ENCODE measurements around the gene WFS1. TPM values are rescaled to one million over a fixed set of nuclear protein-coding genes. Genes with fewer than 3 reads are reported as not detected.

WFS1 gene
- total RNA-seq, 4 donors from 2014 or later: 62.3 to 159 (median 104) TPM

DNA sequence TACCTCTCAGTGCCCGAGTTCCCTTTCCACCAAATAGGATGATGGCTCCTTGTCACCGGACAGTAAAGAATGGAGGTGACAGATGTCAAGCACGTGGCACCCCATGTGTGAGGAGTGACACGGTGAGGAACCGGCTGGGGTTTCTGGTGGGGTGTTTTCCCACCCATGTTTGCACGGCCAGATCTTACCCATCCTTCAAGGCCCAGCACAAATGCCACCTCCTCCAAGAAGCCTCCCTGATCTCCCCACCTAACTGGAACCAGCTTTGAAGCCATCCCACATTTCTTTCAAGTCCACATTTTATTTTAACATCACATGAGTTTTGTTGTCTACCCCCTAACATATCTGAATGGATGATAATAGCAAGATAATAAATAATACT lies 63.0 kb downstream of the WFS1 start:
- no peaks in the 10 kb centered on the region for H3K36me3 ChIP-seq
- no peak overlapping the region for H3K27ac ChIP-seq (replicated peaks in 1 of 4)
- intact Hi-C loops (cut with DNase I): loop anchor here (10.0 kb wide), 2 partner anchors 212 to 338 kb away; no protein-coding TSS in a partner anchor
- WGBS: 75% methylated on average over 5 of the region's 6 CpGs
- peaks cover 0 to 6% (median 0%) of the 10 kb centered on the region in 4 donors for H3K9me3 ChIP-seq
- DNase-seq (ENCODE audit: extremely low spot score): no peak
- H3K4me1 ChIP-seq: no peaks in the 10 kb centered on the region
- H3K27me3 ChIP-seq: peaks cover 0 to 73% (median 0%) of the 10 kb centered on the region in 4 donors
- H3K4me3 ChIP-seq: no peak overlapping the region
- TF ChIP-seq POLR2A (IDR thresholded peaks at IDR 0.05; ENCODE audit: low read depth) (no peak), POLR2AphosphoS5 (IDR thresholded peaks at IDR 0.05) (no peak), EP300 (IDR thresholded peaks at IDR 0.05) (no peak)
- TF ChIP-seq, protein P1, sequence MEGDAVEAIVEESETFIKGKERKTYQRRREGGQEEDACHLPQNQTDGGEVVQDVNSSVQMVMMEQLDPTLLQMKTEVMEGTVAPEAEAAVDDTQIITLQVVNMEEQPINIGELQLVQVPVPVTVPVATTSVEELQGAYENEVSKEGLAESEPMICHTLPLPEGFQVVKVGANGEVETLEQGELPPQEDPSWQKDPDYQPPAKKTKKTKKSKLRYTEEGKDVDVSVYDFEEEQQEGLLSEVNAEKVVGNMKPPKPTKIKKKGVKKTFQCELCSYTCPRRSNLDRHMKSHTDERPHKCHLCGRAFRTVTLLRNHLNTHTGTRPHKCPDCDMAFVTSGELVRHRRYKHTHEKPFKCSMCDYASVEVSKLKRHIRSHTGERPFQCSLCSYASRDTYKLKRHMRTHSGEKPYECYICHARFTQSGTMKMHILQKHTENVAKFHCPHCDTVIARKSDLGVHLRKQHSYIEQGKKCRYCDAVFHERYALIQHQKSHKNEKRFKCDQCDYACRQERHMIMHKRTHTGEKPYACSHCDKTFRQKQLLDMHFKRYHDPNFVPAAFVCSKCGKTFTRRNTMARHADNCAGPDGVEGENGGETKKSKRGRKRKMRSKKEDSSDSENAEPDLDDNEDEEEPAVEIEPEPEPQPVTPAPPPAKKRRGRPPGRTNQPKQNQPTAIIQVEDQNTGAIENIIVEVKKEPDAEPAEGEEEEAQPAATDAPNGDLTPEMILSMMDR (IDR thresholded peaks at IDR 0.05): no peak

DNA sequence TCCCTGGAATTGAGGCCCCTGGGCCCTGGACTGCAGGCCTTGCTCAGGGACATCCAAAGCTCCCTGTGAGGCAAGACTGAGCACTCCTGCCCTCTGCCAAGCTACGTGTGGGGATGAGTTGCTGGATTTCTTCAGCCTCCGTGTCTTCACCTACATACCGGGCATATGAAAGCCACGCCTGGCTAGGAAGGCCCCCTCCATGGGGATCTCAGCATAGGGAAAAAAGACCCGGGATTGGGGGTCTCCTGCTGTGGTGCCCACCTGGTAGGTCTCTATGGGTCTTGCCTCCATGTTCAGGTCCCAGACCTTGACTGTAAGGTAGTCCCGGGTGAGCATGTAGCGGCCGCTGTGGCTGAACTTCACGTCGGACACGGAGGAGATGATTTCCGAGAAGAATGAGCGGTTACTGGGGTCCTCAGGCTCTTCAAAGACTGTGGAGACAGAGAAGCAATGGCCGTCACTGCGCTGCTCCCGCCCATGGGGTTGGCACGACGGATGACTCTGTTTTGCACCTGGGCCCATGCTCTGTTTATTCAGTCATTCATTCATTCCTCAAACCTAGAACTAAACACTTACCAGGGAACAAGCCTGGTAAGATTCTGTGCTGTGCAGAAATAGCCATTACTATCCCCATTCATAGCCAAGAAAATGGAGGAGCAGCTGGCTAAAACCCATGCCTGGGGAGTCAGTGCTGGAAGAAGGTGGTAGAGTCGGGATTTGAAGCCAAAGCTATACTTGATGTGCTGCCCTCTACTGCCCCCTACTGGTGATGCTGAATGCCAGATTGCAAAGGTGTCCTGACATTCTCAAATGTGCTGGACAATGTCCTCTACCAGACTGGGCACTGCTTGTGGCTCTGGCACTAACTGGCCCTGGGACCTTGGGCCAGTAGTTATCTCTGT lies 63.9 kb downstream of the WFS1 start:
- no peak for TF ChIP-seq POLR2AphosphoS5 (IDR thresholded peaks at IDR 0.05)
- TF ChIP-seq, protein P1 (IDR thresholded peaks at IDR 0.05): no peak
- no peak for TF ChIP-seq POLR2A (IDR thresholded peaks at IDR 0.05; ENCODE audit: low read depth)
- TF ChIP-seq EP300 (IDR thresholded peaks at IDR 0.05): no peak
- Histone ChIP-seq H3K4me3 (no peak overlapping the region), H3K27me3 (peaks cover 0 to 73% (median 0%) of the 10 kb centered on the region in 4 donors), H3K27ac (replicated peaks in 1 of 4) (no peak overlapping the region), H3K4me1 (no peaks in the 10 kb centered on the region), H3K36me3 (no peaks in the 10 kb centered on the region), H3K9me3 (peaks cover 0 to 6% (median 0%) of the 10 kb centered on the region in 4 donors)
- intact Hi-C loops (cut with DNase I): loop anchor here (10.0 kb wide), 2 partner anchors 211 to 339 kb away; no protein-coding TSS in a partner anchor
- 83% methylated on average over 19 of the region's 19 CpGs for WGBS
- DNase-seq (ENCODE audit: extremely low spot score): no peak

DNA sequence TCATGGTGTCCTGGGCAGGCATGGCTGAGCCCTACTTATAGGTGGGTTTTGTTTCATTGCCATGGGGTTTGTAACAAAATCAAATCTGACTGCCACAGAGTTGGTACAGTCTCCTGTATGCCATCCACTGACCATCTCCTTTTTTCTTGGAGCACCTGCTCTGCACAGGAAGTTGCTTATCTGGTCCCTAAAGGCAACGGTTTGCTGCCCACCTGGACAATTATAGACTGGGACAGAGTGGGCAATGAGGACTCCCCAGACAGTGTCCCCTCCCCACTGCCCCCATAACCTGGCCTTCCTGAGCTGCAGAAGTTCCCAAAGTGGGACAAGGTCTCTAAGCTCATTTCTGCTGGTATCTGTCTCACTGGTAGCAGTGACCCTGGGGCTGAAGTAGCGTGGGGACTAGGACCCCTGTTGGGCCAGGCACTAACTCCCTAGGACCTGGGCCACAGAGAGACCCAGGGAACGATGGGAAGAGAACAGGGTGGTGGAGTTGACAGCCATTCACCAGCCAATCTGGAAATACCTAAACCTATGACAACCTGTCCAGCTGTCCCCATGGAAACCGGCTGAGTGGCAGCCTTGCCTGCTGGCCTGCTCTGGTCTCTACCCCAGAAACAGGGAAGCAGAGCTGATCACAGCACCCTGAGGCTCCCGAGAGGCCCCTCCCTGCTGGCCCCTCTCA lies 64.7 kb downstream of the WFS1 start:
- no peaks in the 10 kb centered on the region for H3K4me1 ChIP-seq
- peaks cover 0 to 73% (median 0%) of the 10 kb centered on the region in 4 donors for H3K27me3 ChIP-seq
- TF ChIP-seq, protein P1 (IDR thresholded peaks at IDR 0.05): no peak
- TF ChIP-seq POLR2A (IDR thresholded peaks at IDR 0.05; ENCODE audit: low read depth) (no peak), POLR2AphosphoS5 (IDR thresholded peaks at IDR 0.05) (no peak), EP300 (IDR thresholded peaks at IDR 0.05) (no peak)
- WGBS: 74% methylated on average over 4 of the region's 5 CpGs
- no peak overlapping the region for H3K27ac ChIP-seq (replicated peaks in 1 of 4)
- H3K36me3 ChIP-seq: no peaks in the 10 kb centered on the region
- H3K4me3 ChIP-seq: no peak overlapping the region
- peaks cover 0 to 6% (median 0%) of the 10 kb centered on the region in 4 donors for H3K9me3 ChIP-seq
- intact Hi-C loops (cut with DNase I): loop anchor here (10.0 kb wide), 2 partner anchors 210 to 340 kb away; no protein-coding TSS in a partner anchor
- no peak for DNase-seq (ENCODE audit: extremely low spot score)

DNA sequence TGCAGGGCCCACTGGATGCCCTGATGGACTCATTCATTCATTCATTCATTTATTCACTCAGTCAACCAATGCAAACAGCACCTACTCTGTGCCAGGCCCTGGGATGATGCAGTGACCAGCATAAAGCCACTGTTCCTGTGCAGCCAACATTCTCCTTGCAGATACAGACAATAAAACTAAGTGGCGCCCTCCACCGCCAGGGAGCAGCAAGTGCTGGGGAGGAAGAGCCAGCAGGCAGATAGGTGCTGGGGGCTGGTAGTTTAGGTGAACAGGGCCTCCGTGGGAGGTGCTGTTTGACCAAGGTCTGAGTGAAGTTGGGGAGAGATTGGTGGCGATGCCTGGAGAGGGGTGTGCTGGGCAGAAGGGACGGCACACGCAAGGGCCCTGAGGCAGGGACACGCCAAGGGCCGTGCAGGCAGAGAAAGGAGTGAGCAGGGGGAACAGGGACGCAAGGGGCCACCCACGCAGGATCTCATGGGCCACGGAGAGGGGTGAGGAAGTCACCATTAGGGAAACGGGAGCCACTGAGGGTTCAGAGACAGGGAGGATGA lies 65.5 kb downstream of the WFS1 start:
- DNase-seq (ENCODE audit: extremely low spot score): no peak
- peaks cover 0 to 75% (median 0%) of the 10 kb centered on the region in 4 donors for H3K27me3 ChIP-seq
- 81% methylated on average over 12 of the region's 12 CpGs for WGBS
- no peaks in the 10 kb centered on the region for H3K4me1 ChIP-seq
- TF ChIP-seq, protein P1 (IDR thresholded peaks at IDR 0.05): no peak
- TF ChIP-seq EP300 (IDR thresholded peaks at IDR 0.05) (no peak), POLR2A (IDR thresholded peaks at IDR 0.05; ENCODE audit: low read depth) (no peak), POLR2AphosphoS5 (IDR thresholded peaks at IDR 0.05) (no peak)
- intact Hi-C loops (cut with DNase I): loop anchor here (10.0 kb wide), 2 partner anchors 210 to 340 kb away; no protein-coding TSS in a partner anchor
- H3K27ac ChIP-seq (replicated peaks in 1 of 4): no peak overlapping the region
- H3K9me3 ChIP-seq: peaks cover 0 to 6% (median 0%) of the 10 kb centered on the region in 4 donors
- H3K36me3 ChIP-seq: no peaks in the 10 kb centered on the region
- H3K4me3 ChIP-seq: no peak overlapping the region

Data from esophagus muscularis mucosa (tissue), 4 donors.